Large intestine (tissue), 3 donors: ENCODE data around the gene MRC1. TPM values are rescaled to one million over a fixed set of nuclear protein-coding genes. Genes with fewer than 3 reads are reported as not detected.

ENCODE experiments used
- DNase-seq, 2 donors: peaks; one replicate each; pipeline versions ENCODE4 v3.0.0 to v3.0.0-alpha.2; 2013
- H3K27ac ChIP-seq: one replicate; pipeline ENCODE4 v1.5.1; 2013; ENCODE audit warnings: low read length
- H3K27me3 ChIP-seq: 2 replicates; pipeline ENCODE4 v1.6.1; 2013; ENCODE audit warnings: low read length; ENCODE audit not compliant: control insufficient read depth, insufficient read depth
- H3K36me3 ChIP-seq: 2 replicates; pipeline ENCODE4 v1.6.1; 2013; ENCODE audit warnings: low read length; ENCODE audit not compliant: control insufficient read depth, insufficient read depth
- H3K4me1 ChIP-seq: one replicate; pipeline ENCODE4 v1.6.1; 2013; ENCODE audit warnings: low read length; ENCODE audit not compliant: control insufficient read depth, insufficient read depth
- H3K4me3 ChIP-seq: one replicate; pipeline ENCODE4 v1.5.1; 2013; ENCODE audit warnings: low read length
- H3K9me3 ChIP-seq: one replicate; pipeline ENCODE4 v1.6.1; 2013; ENCODE audit warnings: mild to moderate bottlenecking, low read depth, low read length, moderate library complexity; ENCODE audit not compliant: control insufficient read depth
- WGBS: methylation state at CpG from one replicate; pipeline ENCODE4 v1.1.5; 2013; ENCODE audit warnings: low lambda C conversion rate; ENCODE audit not compliant: insufficient coverage; 5-methylcytosine and 5-hydroxymethylcytosine counted together
- polyA plus RNA-seq: library from polyadenylated mRNA; unstranded; fragments of 120-200 nt; gene quantifications from one replicate; pipeline ENCODE4 v1.2.1, GENCODE V29; 2013

MRC1 gene
- polyA plus RNA-seq, 1 donor: 12.2 TPM

DNA sequence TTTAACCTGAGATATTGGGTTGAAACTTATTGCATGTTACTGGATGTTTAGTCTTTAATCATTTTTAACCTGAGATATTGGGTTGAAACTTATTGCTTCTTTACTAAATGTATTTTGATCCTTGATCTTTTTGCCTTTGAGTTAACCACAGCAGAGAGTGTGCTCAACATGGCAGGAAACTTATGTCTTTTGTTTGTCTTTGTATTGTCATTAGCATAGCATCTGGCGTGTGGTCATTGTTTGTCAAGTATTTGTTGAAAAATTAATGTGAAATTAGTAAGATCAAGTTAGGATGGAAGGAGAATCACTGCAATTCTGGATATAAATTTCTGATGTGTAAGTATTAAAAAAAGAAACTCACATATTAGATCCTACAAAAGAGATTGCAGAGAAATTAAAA, 8.2 kb downstream of the MRC1 start:
- H3K27ac ChIP-seq: no peak overlapping the region
- no peaks in the 10 kb centered on the region for H3K4me1 ChIP-seq
- no peaks in the 10 kb centered on the region for H3K36me3 ChIP-seq
- 80% methylated on average over 1 of the region's 1 CpG for WGBS
- no peaks in the 10 kb centered on the region for H3K27me3 ChIP-seq
- DNase-seq: no peak
- no peaks in the 10 kb centered on the region for H3K9me3 ChIP-seq
- no peak overlapping the region for H3K4me3 ChIP-seq

DNA sequence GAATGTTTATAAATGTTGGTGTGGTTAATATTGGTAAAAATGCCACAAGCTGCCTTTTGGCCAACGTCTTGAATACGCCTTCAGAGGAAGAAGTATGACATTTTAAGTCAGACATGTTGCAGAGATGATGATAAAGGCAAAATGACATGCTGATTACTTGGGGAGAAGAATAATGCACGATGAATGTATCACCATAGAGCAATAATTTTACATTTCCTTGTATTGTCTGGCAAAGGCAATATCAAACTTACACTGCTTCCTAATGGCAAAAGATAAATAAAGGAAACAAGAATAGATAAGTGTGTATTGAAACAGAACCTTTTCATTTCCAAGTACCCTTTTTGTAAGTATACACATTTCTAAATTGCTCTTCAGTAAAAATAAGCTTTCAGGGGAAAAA, 8.6 kb downstream of the MRC1 start:
- no peaks in the 10 kb centered on the region for H3K4me1 ChIP-seq
- no peaks in the 10 kb centered on the region for H3K9me3 ChIP-seq
- H3K27ac ChIP-seq: no peak overlapping the region
- H3K36me3 ChIP-seq: no peaks in the 10 kb centered on the region
- WGBS: 100% methylated on average over 2 of the region's 3 CpGs
- no peak for DNase-seq
- no peak overlapping the region for H3K4me3 ChIP-seq
- H3K27me3 ChIP-seq: no peaks in the 10 kb centered on the region

DNA sequence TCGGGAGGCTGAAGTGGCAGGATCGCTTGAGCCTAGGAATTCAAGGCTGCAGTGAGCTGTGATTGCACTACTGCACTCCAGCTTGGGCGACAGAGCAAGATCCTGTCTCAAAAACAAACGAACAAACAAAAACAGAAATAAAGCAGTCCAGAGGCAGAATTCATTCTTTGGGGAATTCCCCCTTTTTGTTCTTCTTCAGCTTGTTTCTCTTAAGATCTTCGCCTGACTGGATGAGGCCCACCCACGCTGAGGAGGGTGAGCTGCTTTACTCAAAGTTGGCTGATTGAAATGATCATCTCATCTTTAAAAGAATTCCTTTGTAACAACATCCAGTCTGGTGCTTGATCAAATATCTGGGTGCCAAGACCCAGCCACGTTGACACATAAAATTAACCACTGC, 10.7 kb downstream of the MRC1 start:
- no peak for DNase-seq
- no peak overlapping the region for H3K4me3 ChIP-seq

DNA sequence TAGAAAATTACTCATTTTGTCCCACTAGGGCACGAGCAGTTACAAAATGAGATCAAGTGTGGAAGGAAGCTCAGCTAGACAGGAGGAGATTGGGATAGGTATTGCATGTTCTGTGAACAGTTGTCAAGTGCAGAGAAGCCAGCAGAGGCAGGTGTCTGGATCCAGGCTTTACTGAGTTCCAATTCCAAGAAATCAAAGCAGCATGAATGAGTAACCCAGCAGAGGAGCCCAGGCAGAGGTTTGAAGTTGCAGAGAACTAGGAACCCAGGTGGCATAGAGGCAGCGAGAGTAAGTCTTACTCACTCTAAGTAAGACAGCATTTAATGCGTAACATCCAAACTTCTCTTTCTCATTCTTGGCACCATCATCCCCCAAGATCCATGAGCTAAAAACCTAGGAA, 11.8 kb downstream of the MRC1 start:
- Histone ChIP-seq H3K4me1 (no peaks in the 10 kb centered on the region), H3K27me3 (no peaks in the 10 kb centered on the region), H3K27ac (no peak overlapping the region), H3K36me3 (no peaks in the 10 kb centered on the region), H3K9me3 (no peaks in the 10 kb centered on the region), H3K4me3 (no peak overlapping the region)
- no peak for DNase-seq
- WGBS: no CpG with 5 or more reads among the region's 3 CpGs

More for the DNA sequence above, 10.7 kb downstream of the MRC1 start:
- H3K27me3 ChIP-seq: no peaks in the 10 kb centered on the region
- H3K4me1 ChIP-seq: no peaks in the 10 kb centered on the region
- H3K27ac ChIP-seq: no peak overlapping the region
- no peaks in the 10 kb centered on the region for H3K36me3 ChIP-seq
- WGBS: no CpG with 5 or more reads among the region's 7 CpGs
- H3K9me3 ChIP-seq: no peaks in the 10 kb centered on the region

DNA sequence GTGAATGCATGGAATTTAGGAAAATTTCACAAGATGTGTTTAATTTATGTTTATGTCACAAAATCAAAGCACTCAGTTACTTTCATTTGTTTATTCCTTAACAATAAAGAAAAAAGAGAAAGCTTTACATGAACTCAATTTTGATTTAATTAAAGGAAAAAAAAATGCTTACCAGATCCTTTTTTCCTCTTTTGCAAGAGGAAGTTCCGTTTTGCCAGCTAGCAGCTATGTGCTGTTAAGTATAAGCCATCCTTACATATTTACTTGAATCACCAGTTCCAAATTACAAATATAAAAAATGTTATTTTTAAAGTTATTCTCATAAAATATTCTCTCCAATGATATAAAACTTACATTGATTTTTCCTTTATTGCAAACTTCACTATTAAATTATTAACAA, 12.7 kb downstream of the MRC1 start:
- no peak overlapping the region for H3K27ac ChIP-seq
- H3K9me3 ChIP-seq: no peaks in the 10 kb centered on the region
- H3K27me3 ChIP-seq: no peaks in the 10 kb centered on the region
- no peaks in the 10 kb centered on the region for H3K36me3 ChIP-seq
- DNase-seq: no peak
- H3K4me1 ChIP-seq: no peaks in the 10 kb centered on the region
- H3K4me3 ChIP-seq: no peak overlapping the region
- WGBS: 71% methylated on average over 1 of the region's 1 CpG

DNA sequence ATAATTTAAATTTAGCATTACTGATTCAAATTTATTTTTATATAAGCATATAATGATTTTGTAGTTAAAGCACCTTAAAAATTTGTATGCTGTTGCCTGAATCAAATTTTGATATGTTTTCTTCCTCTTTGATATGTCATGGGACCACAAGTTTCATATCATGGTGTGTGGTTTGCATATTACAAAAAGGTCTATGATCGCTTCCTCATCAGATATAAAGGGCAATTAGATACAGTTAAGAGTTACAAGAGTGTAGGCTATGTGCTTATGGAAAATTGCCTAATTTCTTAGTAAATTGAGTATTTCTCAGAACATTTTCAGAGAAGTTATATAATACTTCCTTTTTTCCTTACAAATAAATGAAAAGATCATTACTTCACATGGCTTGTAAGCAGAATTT, 22.2 kb downstream of the MRC1 start:
- no CpG with 5 or more reads among the region's 1 CpG for WGBS
- no peaks in the 10 kb centered on the region for H3K36me3 ChIP-seq
- no peaks in the 10 kb centered on the region for H3K27me3 ChIP-seq

DNA sequence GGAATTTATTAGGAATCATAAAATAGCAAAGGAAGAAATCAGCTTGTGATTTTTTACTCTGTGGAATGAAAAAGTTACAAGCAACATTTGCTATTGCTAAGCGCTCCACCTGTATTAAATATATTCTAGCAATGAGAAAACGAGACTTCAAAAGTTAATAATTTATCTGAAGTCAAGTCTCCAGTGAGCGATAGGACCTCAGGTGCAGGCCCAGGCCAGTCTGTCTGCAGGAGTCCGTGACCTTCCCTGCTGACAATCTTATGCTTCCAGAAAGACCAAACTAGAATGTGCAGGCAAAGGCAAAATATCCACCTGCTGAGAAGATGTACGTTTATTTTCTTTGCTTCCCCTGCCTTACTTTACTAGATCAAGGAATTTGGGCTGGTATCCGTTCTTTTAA, 22.7 kb downstream of the MRC1 start:
- Histone ChIP-seq H3K9me3 (no peaks in the 10 kb centered on the region), H3K4me1 (no peaks in the 10 kb centered on the region), H3K4me3 (no peak overlapping the region), H3K36me3 (no peaks in the 10 kb centered on the region), H3K27ac (no peak overlapping the region), H3K27me3 (no peaks in the 10 kb centered on the region)
- DNase-seq: peak in 1 of 2 donors; percentile 40
- WGBS: 27% methylated on average over 3 of the region's 6 CpGs

More for the DNA sequence above, 22.2 kb downstream of the MRC1 start:
- Histone ChIP-seq H3K27ac (no peak overlapping the region), H3K4me3 (no peak overlapping the region), H3K4me1 (no peaks in the 10 kb centered on the region), H3K9me3 (no peaks in the 10 kb centered on the region)
- DNase-seq: no peak

DNA sequence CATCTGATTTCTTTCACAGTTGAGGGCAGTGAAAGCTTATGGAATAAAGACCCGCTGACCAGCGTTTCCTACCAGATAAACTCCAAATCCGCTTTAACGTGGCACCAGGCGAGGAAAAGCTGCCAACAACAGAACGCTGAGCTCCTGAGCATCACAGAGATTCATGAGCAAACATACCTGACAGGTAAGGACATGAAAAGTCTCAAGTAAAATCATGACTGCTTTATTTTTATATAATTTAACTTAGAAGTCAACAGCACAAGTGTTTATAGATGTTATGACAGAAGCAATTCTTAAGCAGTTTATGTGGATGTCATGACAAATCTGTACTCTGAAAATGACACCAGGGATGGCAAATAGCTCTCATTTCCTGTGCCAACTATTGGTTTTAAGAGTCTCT, 24.5 kb downstream of the MRC1 start:
- H3K9me3 ChIP-seq: no peaks in the 10 kb centered on the region
- H3K36me3 ChIP-seq: no peaks in the 10 kb centered on the region
- no peak for DNase-seq
- no peaks in the 10 kb centered on the region for H3K27me3 ChIP-seq
- no peak overlapping the region for H3K27ac ChIP-seq
- H3K4me1 ChIP-seq: no peaks in the 10 kb centered on the region
- WGBS: no CpG with 5 or more reads among the region's 6 CpGs
- H3K4me3 ChIP-seq: no peak overlapping the region

DNA sequence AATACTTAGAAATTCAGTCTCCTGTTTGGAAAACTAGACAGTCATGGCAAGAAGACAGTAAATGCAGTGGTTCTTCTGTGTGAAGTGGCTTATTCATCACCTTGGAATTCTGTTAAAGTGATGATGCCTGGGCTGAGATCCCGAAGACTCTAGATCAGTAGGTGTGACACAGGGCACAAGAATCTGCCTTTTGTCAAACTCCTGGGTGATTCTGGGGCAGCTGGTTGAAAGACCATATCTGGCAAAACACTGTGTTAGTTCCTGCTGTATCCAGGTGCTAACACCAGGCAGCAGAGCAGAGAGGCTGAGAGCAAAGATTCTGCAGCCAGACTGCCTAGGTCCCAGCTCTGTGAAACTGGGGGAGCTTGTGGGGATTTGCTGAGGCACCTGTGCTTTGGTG, 26.5 kb downstream of the MRC1 start:
- DNase-seq: no peak
- Histone ChIP-seq H3K4me1 (no peaks in the 10 kb centered on the region), H3K9me3 (no peaks in the 10 kb centered on the region), H3K27me3 (no peaks in the 10 kb centered on the region), H3K27ac (no peak overlapping the region), H3K36me3 (no peaks in the 10 kb centered on the region), H3K4me3 (no peak overlapping the region)
- no CpG with 5 or more reads among the region's 1 CpG for WGBS

DNA sequence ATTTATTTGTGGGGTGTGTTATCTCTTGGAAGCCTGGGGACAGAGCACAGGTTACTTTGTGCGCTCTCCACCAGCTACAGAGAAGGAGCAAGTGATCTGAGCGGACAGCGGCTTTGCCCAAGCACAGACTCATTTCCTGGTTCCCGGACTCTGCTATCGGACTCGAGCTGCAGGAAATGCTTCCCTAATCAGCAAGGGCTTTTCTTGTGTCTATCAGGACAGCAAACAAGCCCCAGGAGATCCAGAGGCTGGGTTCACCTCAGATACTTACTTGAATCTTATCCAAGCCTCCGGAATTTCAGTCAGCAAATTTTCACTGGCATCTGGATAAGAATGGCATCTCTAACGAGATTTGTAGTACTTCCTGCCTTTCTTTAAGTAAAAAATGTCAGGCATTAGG, 27.8 kb downstream of the MRC1 start:
- DNase-seq: peak; percentile 47 to 80
- H3K27ac ChIP-seq: peak overlapping the region; percentile 57

DNA sequence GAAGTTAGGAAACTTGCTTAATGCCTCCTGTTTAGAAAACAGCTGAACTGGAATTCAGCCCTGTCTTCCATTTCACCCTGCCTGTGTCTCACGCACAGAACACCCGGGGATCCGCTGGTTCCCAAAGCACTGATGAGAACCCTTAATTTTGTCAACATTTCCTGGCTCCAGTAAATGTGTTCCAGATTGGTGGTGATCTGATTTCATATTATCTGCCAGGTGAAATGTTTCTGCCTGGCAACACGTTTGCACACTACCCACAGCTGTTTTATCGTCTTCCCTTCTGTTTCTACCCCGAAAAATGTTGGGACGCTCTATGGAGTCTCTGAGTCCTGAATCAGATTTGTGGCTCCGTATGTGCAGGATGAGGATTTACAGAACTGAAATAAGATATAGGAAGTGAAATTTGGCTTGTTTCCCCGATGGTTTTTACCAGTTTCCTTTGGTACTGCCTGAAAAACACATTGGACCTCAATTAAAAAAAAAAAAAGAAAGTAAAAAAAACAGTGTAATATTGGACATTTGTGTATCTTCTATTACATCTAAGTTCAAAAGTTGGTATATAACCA, 29.0 kb downstream of the MRC1 start:
- no peaks in the 10 kb centered on the region for H3K4me1 ChIP-seq
- no peak for DNase-seq
- no peaks in the 10 kb centered on the region for H3K36me3 ChIP-seq
- H3K4me3 ChIP-seq: no peak overlapping the region
- H3K9me3 ChIP-seq: no peaks in the 10 kb centered on the region
- WGBS: 93% methylated on average over 3 of the region's 9 CpGs
- no peak overlapping the region for H3K27ac ChIP-seq
- H3K27me3 ChIP-seq: no peaks in the 10 kb centered on the region

More for the DNA sequence above, 27.8 kb downstream of the MRC1 start:
- H3K4me1 ChIP-seq: no peaks in the 10 kb centered on the region
- WGBS: 0% methylated on average over 1 of the region's 8 CpGs
- H3K9me3 ChIP-seq: no peaks in the 10 kb centered on the region
- H3K36me3 ChIP-seq: no peaks in the 10 kb centered on the region
- peak overlapping the region; percentile 25 for H3K4me3 ChIP-seq
- H3K27me3 ChIP-seq: no peaks in the 10 kb centered on the region
